Panc1 (cell line): ENCODE data around the gene TRAK1. TPM values are rescaled to one million over a fixed set of nuclear protein-coding genes. Genes with fewer than 3 reads are reported as not detected.

Experiments used
- ATAC-seq: fragments of 200-7000 bp; cut with Tn5 transposase; 2 replicates; pipeline ENCODE4 v1.9.1; 2020; ENCODE audit warnings: mild to moderate bottlenecking, moderate library complexity
- BruUV-seq: library from RNA; stranded (reverse); fragments of 400-500 nt; replicated peaks from 2 replicates; lab custom pipeline; 2021; lab: Mats Ljungman, UMichigan
- CTCF ChIA-PET: fragments of 300-600 bp; sonication (Branson Sonifier 250); formaldehyde crosslinking; loops from one replicate; lab custom pipeline; 2022; ENCODE audit warnings: antibody characterized with exemption; lab: Charles Lee
- POLR2A ChIA-PET: fragments of 300-600 bp; sonication (Branson Sonifier 250); formaldehyde crosslinking; loops from one replicate; lab custom pipeline; 2022; ENCODE audit warnings: antibody characterized with exemption; lab: Charles Lee
- DNase-seq: peaks from one replicate; pipeline ENCODE4 v3.0.0-alpha.2; 2010; ENCODE audit warnings: low read depth, low spot score
- H3K27ac ChIP-seq: 2 replicates; pipeline ENCODE4 v1.5.1; 2011; ENCODE audit warnings: mild to moderate bottlenecking, low read length, inconsistent platforms
- H3K27me3 ChIP-seq: fragments of 200-500 bp; sonication (Bioruptor generic); 2 replicates; pipeline ENCODE4 v1.6.0; 2014; ENCODE audit warnings: low read length, inconsistent platforms; ENCODE audit not compliant: control insufficient read depth, insufficient read depth
- H3K36me3 ChIP-seq: fragments of 200-500 bp; sonication (Bioruptor generic); 2 replicates; pipeline ENCODE4 v1.5.1; 2014; ENCODE audit warnings: inconsistent platforms, mild to moderate bottlenecking, low read length, moderate library complexity; ENCODE audit not compliant: control insufficient read depth, insufficient read depth
- H3K4me1 ChIP-seq: 2 replicates; pipeline ENCODE4 v1.5.1; 2011; ENCODE audit warnings: inconsistent platforms, mild to moderate bottlenecking, low read length, moderate library complexity; ENCODE audit not compliant: control insufficient read depth, insufficient read depth
- H3K4me3 ChIP-seq, 2 experiments: 2 replicates each; pipeline ENCODE4 v1.5.1; 2011 to 2012; ENCODE audit warnings: low read depth in 2 of 2, low read length in 2 of 2, mild to moderate bottlenecking in 2 of 2, inconsistent platforms in 1 of 2, moderate library complexity in 1 of 2
- H3K9me3 ChIP-seq: fragments of 200-500 bp; sonication (Bioruptor generic); 2 replicates; pipeline ENCODE4 v1.5.1; 2014; ENCODE audit warnings: low read depth, mild to moderate bottlenecking, inconsistent platforms, low read length, moderate library complexity; ENCODE audit not compliant: control insufficient read depth, insufficient read depth
- POLR2AphosphoS5 ChIP-seq: IDR thresholded peaks from 2 replicates; pipeline ENCODE4 v1.6.1; 2012; ENCODE audit warnings: mild to moderate bottlenecking, low read depth, low read length, moderate library complexity
- SIN3A ChIP-seq: IDR thresholded peaks from 2 replicates; pipeline ENCODE4 v1.6.1; 2012; ENCODE audit warnings: low read depth, mild to moderate bottlenecking, low read length, moderate library complexity, borderline replicate concordance; ENCODE audit not compliant: insufficient read depth
- TCF7L2 ChIP-seq: IDR thresholded peaks from 2 replicates; pipeline ENCODE4 v1.6.1; 2011; ENCODE audit warnings: mild to moderate bottlenecking, low read depth, low read length, inconsistent platforms
- in situ Hi-C: cut with HindIII; loops from 2 replicates; pipeline ENCODE4 v1.10.0; 2016; ENCODE audit warnings: low sequenced_read_pairs, low pct_unique_long_range_greater_than_20kb
- intact Hi-C: fragments of 100-400 bp; cut with micrococcal nuclease; formaldehyde crosslinking; loops from one replicate; pipeline ENCODE4 v1.10.0; 2022; ENCODE audit not compliant: unreplicated experiment
- total RNA-seq: library from RNA; stranded (reverse); gene quantifications from one replicate; pipeline ENCODE4 v1.2.1, GENCODE V29; 2021; ENCODE audit not compliant: unreplicated experiment
- TF ChIP-seq, protein P1 (sequence below), 2 experiments: IDR thresholded peaks; 2 replicates each; pipeline ENCODE4 v1.6.1; 2011 to 2012; ENCODE audit warnings: low read depth in 2 of 2, control low read depth in 1 of 2, low read length in 1 of 2, mild to moderate bottlenecking in 1 of 2, moderate library complexity in 1 of 2; ENCODE audit not compliant: insufficient read depth in 1 of 2
- TF ChIP-seq, protein P2 (sequence below): fragments of 450-650 bp; IDR thresholded peaks from 2 replicates; pipeline ENCODE4 v1.5.1; 2017; ENCODE audit warnings: mild to moderate bottlenecking

The TRAK1 gene
- total RNA-seq, 1 experiment from 2014 or later: 38.4 TPM

GRCh38 chr3:42205800-42206514 lies 114.8 kb downstream of the TRAK1 start:
- no TSS peak for BruUV-seq
- Histone ChIP-seq H3K36me3 (peaks cover 4% of the 10 kb centered on the region; the same call in 1 of the 2 replicates), H3K9me3 (no peaks in the 10 kb centered on the region), H3K27ac (no peak overlapping the region), H3K4me3 (no peak overlapping the region), H3K4me1 (no peaks in the 10 kb centered on the region), H3K27me3 (no peaks in the 10 kb centered on the region)
- DNase-seq (no peak), ATAC-seq (no peak)
- TF ChIP-seq SIN3A (no peak), POLR2AphosphoS5 (no peak), TCF7L2 (no peak)
- TF ChIP-seq, protein P1, sequence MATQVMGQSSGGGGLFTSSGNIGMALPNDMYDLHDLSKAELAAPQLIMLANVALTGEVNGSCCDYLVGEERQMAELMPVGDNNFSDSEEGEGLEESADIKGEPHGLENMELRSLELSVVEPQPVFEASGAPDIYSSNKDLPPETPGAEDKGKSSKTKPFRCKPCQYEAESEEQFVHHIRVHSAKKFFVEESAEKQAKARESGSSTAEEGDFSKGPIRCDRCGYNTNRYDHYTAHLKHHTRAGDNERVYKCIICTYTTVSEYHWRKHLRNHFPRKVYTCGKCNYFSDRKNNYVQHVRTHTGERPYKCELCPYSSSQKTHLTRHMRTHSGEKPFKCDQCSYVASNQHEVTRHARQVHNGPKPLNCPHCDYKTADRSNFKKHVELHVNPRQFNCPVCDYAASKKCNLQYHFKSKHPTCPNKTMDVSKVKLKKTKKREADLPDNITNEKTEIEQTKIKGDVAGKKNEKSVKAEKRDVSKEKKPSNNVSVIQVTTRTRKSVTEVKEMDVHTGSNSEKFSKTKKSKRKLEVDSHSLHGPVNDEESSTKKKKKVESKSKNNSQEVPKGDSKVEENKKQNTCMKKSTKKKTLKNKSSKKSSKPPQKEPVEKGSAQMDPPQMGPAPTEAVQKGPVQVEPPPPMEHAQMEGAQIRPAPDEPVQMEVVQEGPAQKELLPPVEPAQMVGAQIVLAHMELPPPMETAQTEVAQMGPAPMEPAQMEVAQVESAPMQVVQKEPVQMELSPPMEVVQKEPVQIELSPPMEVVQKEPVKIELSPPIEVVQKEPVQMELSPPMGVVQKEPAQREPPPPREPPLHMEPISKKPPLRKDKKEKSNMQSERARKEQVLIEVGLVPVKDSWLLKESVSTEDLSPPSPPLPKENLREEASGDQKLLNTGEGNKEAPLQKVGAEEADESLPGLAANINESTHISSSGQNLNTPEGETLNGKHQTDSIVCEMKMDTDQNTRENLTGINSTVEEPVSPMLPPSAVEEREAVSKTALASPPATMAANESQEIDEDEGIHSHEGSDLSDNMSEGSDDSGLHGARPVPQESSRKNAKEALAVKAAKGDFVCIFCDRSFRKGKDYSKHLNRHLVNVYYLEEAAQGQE (IDR thresholded peaks at IDR 0.05; ENCODE audit: insufficient read depth in 1 of 2, low read depth in 2 of 2, low read length in 1 of 2): no peak
- TF ChIP-seq, protein P2, sequence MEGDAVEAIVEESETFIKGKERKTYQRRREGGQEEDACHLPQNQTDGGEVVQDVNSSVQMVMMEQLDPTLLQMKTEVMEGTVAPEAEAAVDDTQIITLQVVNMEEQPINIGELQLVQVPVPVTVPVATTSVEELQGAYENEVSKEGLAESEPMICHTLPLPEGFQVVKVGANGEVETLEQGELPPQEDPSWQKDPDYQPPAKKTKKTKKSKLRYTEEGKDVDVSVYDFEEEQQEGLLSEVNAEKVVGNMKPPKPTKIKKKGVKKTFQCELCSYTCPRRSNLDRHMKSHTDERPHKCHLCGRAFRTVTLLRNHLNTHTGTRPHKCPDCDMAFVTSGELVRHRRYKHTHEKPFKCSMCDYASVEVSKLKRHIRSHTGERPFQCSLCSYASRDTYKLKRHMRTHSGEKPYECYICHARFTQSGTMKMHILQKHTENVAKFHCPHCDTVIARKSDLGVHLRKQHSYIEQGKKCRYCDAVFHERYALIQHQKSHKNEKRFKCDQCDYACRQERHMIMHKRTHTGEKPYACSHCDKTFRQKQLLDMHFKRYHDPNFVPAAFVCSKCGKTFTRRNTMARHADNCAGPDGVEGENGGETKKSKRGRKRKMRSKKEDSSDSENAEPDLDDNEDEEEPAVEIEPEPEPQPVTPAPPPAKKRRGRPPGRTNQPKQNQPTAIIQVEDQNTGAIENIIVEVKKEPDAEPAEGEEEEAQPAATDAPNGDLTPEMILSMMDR: no peak
- intact Hi-C loops (no loop called here), in situ Hi-C loops (no loop called here)
- ChIA-PET CTCF (no interaction called here), POLR2A (no interaction called here)

- no peak overlapping the region for H3K4me3 ChIP-seq
- in situ Hi-C loops: no loop called here
- ChIA-PET POLR2A (interaction anchor here (0.6 kb wide), 1 partner anchor 47 kb away, joined by 4 read pairs; no protein-coding TSS in a partner anchor), CTCF (interaction anchor here (0.6 kb wide), 1 partner anchor 19 kb away, joined by 8 read pairs; no protein-coding TSS in a partner anchor)
- no peak overlapping the region for H3K27ac ChIP-seq
- H3K36me3 ChIP-seq: peaks cover 6% of the 10 kb centered on the region
- H3K9me3 ChIP-seq: no peaks in the 10 kb centered on the region
- no TSS peak for BruUV-seq
- H3K4me1 ChIP-seq: no peaks in the 10 kb centered on the region
- DNase-seq: no peak
- ATAC-seq: no peak
- TF ChIP-seq SIN3A: no peak
- TF ChIP-seq, protein P2: no peak
- TF ChIP-seq, protein P1 (IDR thresholded peaks at IDR 0.05; ENCODE audit: insufficient read depth in 1 of 2, low read depth in 2 of 2, low read length in 1 of 2): no peak
- no peak for TF ChIP-seq TCF7L2
- TF ChIP-seq POLR2AphosphoS5: no peak
- no peaks in the 10 kb centered on the region for H3K27me3 ChIP-seq
- intact Hi-C loops: no loop called here
These were observed 118.8 kb downstream of the TRAK1 start for GRCh38 chr3:42209917-42210316.
